GM23248 (cell line): ENCODE results near the gene DIP2A. TPM values are rescaled to one million over a fixed set of nuclear protein-coding genes. Genes with fewer than 3 reads are reported as not detected.

Experiments used
- DNase-seq: peaks from one replicate; pipeline ENCODE4 v3.0.0-alpha.2; 2015
- H2AFZ ChIP-seq: fragments of 200-600 bp; sonication (generic); 2 replicates; pipeline ENCODE4 v1.6.1; 2016; ENCODE audit warnings: antibody characterized with exemption
- H3F3A ChIP-seq: fragments of 200-600 bp; sonication (generic); 2 replicates; pipeline ENCODE4 v1.6.1; 2016; ENCODE audit warnings: mild to moderate bottlenecking, antibody characterized with exemption, mixed run types; ENCODE audit not compliant: insufficient read depth
- H3K27ac ChIP-seq: fragments of 200-600 bp; sonication (generic); 2 replicates; pipeline ENCODE4 v1.5.1; 2016; ENCODE audit warnings: mild to moderate bottlenecking
- H3K27me3 ChIP-seq: fragments of 200-600 bp; sonication (generic); replicated peaks from 2 replicates; pipeline ENCODE4 v1.6.1; 2016; ENCODE audit warnings: mild to moderate bottlenecking; ENCODE audit not compliant: insufficient read depth
- H3K36me3 ChIP-seq: fragments of 200-600 bp; sonication (generic); 2 replicates; pipeline ENCODE4 v1.6.1; 2016; ENCODE audit warnings: low read depth, mild to moderate bottlenecking
- H3K4me1 ChIP-seq: fragments of 200-600 bp; sonication (generic); 2 replicates; pipeline ENCODE4 v1.6.1; 2016; ENCODE audit warnings: mild to moderate bottlenecking; ENCODE audit not compliant: insufficient read depth
- H3K4me2 ChIP-seq: fragments of 200-600 bp; sonication (generic); one replicate; pipeline ENCODE4 v1.6.1; 2016; ENCODE audit warnings: mild to moderate bottlenecking; ENCODE audit not compliant: unreplicated experiment
- H3K4me3 ChIP-seq: fragments of 200-600 bp; sonication (generic); 2 replicates; pipeline ENCODE4 v1.5.1; 2016; ENCODE audit warnings: mild to moderate bottlenecking
- H3K79me2 ChIP-seq: fragments of 200-600 bp; sonication (generic); 2 replicates; pipeline ENCODE4 v1.6.1; 2016; ENCODE audit warnings: mild to moderate bottlenecking; ENCODE audit not compliant: insufficient read depth
- H3K9ac ChIP-seq: fragments of 200-600 bp; sonication (generic); 2 replicates; pipeline ENCODE4 v1.6.1; 2016; ENCODE audit warnings: mild to moderate bottlenecking
- H3K9me2 ChIP-seq: fragments of 200-600 bp; sonication (generic); 2 replicates; pipeline ENCODE4 v1.6.1; 2016; ENCODE audit warnings: mixed run types, mild to moderate bottlenecking, moderate library complexity; ENCODE audit not compliant: insufficient read depth
- H3K9me3 ChIP-seq: fragments of 200-600 bp; sonication (generic); one replicate; pipeline ENCODE4 v1.6.1; 2017; ENCODE audit warnings: low read depth
- H4K20me1 ChIP-seq: fragments of 200-600 bp; sonication (generic); 2 replicates; pipeline ENCODE4 v1.6.0; 2016; ENCODE audit not compliant: insufficient read depth
- EZH2 ChIP-seq: fragments of 200-600 bp; sonication (generic); IDR thresholded peaks from 2 replicates; pipeline ENCODE4 v1.6.1; 2018; ENCODE audit warnings: antibody characterized with exemption, mild to moderate bottlenecking; ENCODE audit not compliant: insufficient read depth, poor library complexity, severe bottlenecking
- EZH2phosphoT487 ChIP-seq: fragments of 200-600 bp; sonication (generic); IDR thresholded peaks from 2 replicates; pipeline ENCODE4 v1.6.1; 2018; ENCODE audit warnings: antibody characterized with exemption, moderate library complexity, mild to moderate bottlenecking, low read depth; ENCODE audit not compliant: insufficient read depth
- WGBS, 2 experiments: methylation state at CpG; one replicate each; pipeline ENCODE4 v1.1.6; 2015 to 2017; ENCODE audit warnings: low lambda C conversion rate in 2 of 2, low coverage in 1 of 2; ENCODE audit errors: missing lambda C conversion rate in 2 of 2; 5-methylcytosine and 5-hydroxymethylcytosine counted together
- in situ Hi-C: fragments of 300-500 bp; cut with MboI; formaldehyde crosslinking; loops from 2 replicates; pipeline ENCODE4 v1.15.0; 2020
- polyA plus RNA-seq: library from polyadenylated mRNA; unstranded; fragments of >200 nt; fragmentation: Nextera tagmentation; extraction: Ambion mirVana; gene quantifications from 2 replicates; pipeline ENCODE4 v1.2.1, GENCODE V29; 2016
- total RNA-seq: library from RNA; depleted of rRNA; stranded (reverse); fragments of >200 nt; shearing (Covaris generic); gene quantifications from 2 replicates; pipeline ENCODE4 v1.2.3, GENCODE V29; 2014

DIP2A gene
- total and polyA plus RNA-seq, 2 experiments from 2014 or later: 12.5 to 13.1 TPM

DNA sequence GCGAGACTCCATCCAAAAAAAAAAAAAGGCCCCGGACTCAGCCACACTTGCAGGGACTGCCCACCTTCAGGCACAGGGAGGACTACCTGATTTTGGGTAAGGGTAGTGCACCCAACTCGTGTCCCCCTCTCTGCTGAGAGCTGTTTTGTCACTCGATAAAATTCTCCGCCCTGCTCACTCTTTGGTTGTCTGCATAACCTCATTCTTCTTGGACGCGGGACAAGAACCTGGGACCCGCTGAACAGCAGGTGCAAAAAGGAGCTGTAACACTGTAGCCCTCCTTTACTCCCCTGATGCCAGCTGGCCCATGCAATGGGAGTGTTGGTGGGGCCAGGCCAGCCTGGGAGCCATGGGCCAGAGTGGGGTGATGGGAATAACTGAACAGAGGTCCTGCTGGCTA lies 135.6 kb downstream of the DIP2A start:
- no peak for TF ChIP-seq EZH2phosphoT487
- no peak for TF ChIP-seq EZH2
- in situ Hi-C loops: no loop called here
- no peak for DNase-seq
- H3K9ac ChIP-seq: no peak overlapping the region
- no peaks in the 10 kb centered on the region for H3K27me3 ChIP-seq
- H3K9me2 ChIP-seq: no peaks in the 10 kb centered on the region
- no peak overlapping the region for H3K4me3 ChIP-seq
- WGBS, 2 experiments: 74% methylated on average over 8 of the region's 8 CpGs
- no peaks in the 10 kb centered on the region for H3K9me3 ChIP-seq
- peaks cover 9% of the 10 kb centered on the region for H3K4me1 ChIP-seq
- no peak overlapping the region for H3K4me2 ChIP-seq
- no peak overlapping the region for H2AFZ ChIP-seq
- H3K27ac ChIP-seq: no peak overlapping the region
- H3F3A ChIP-seq: no peaks in the 10 kb centered on the region
- H4K20me1 ChIP-seq: no peaks in the 10 kb centered on the region
- H3K79me2 ChIP-seq: no peaks in the 10 kb centered on the region
- no peaks in the 10 kb centered on the region for H3K36me3 ChIP-seq

- TF ChIP-seq EZH2: no peak
- no peak for TF ChIP-seq EZH2phosphoT487
- WGBS, 2 experiments: 73 to 85% methylated on average over 1 of the region's 1 CpG
- H3F3A ChIP-seq: no peaks in the 10 kb centered on the region
- no peak overlapping the region for H3K4me3 ChIP-seq
- no peak overlapping the region for H3K9ac ChIP-seq
- no peak overlapping the region for H3K27ac ChIP-seq
- in situ Hi-C loops: no loop called here
- H3K36me3 ChIP-seq: no peaks in the 10 kb centered on the region
- H3K4me1 ChIP-seq: peaks cover 13% of the 10 kb centered on the region
- H3K9me2 ChIP-seq: no peaks in the 10 kb centered on the region
- no peaks in the 10 kb centered on the region for H3K27me3 ChIP-seq
- no peak overlapping the region for H3K4me2 ChIP-seq
- H2AFZ ChIP-seq: no peak overlapping the region
- no peaks in the 10 kb centered on the region for H4K20me1 ChIP-seq
- no peak for DNase-seq
- no peaks in the 10 kb centered on the region for H3K9me3 ChIP-seq
- no peaks in the 10 kb centered on the region for H3K79me2 ChIP-seq
Observed at GRCh38 chr21:46596201-46596600, 137.5 kb downstream of the DIP2A start.

- no peaks in the 10 kb centered on the region for H4K20me1 ChIP-seq
- H3K79me2 ChIP-seq: no peaks in the 10 kb centered on the region
- peaks cover 13% of the 10 kb centered on the region for H3K4me1 ChIP-seq
- H2AFZ ChIP-seq: no peak overlapping the region
- TF ChIP-seq EZH2phosphoT487 (no peak), EZH2 (no peak)
- 80 to 86% methylated on average over 8 of the region's 8 CpGs for WGBS, 2 experiments
- H3K36me3 ChIP-seq: no peaks in the 10 kb centered on the region
- H3K9ac ChIP-seq: no peak overlapping the region
- H3K9me2 ChIP-seq: no peaks in the 10 kb centered on the region
- H3K4me3 ChIP-seq: no peak overlapping the region
- DNase-seq: no peak
- H3K9me3 ChIP-seq: no peaks in the 10 kb centered on the region
- H3K27me3 ChIP-seq: no peaks in the 10 kb centered on the region
- H3F3A ChIP-seq: no peaks in the 10 kb centered on the region
- H3K4me2 ChIP-seq: no peak overlapping the region
- in situ Hi-C loops: no loop called here
- H3K27ac ChIP-seq: no peak overlapping the region
Observed at GRCh38 chr21:46597031-46597430, 138.3 kb downstream of the DIP2A start.

- TF ChIP-seq EZH2 (no peak), EZH2phosphoT487 (no peak)
Observed at GRCh38 chr21:46597896-46598343, 139.2 kb downstream of the DIP2A start.

More at GRCh38 chr21:46597896-46598343, 139.2 kb downstream of the DIP2A start:
- Histone ChIP-seq H4K20me1 (no peaks in the 10 kb centered on the region), H3K4me1 (peaks cover 13% of the 10 kb centered on the region), H3K79me2 (no peaks in the 10 kb centered on the region), H3F3A (no peaks in the 10 kb centered on the region), H3K9ac (no peak overlapping the region), H3K4me3 (no peak overlapping the region), H3K4me2 (no peak overlapping the region), H3K36me3 (no peaks in the 10 kb centered on the region), H3K9me3 (no peaks in the 10 kb centered on the region), H2AFZ (no peak overlapping the region), H3K27ac (no peak overlapping the region), H3K27me3 (no peaks in the 10 kb centered on the region), H3K9me2 (no peaks in the 10 kb centered on the region)
- no peak for DNase-seq
- WGBS, 2 experiments: 87 to 91% methylated on average over 20 of the region's 20 CpGs
- in situ Hi-C loops: no loop called here
